GM19351 (cell line): ENCODE measurements around the gene USP49.

Source experiments
- ATAC-seq: cut with Tn5 transposase; IDR thresholded peaks from one replicate; pipeline ENCODE4 v1.9.1; 2021; ENCODE audit warnings: mild to moderate bottlenecking, moderate library complexity; ENCODE audit not compliant: unreplicated experiment

USP49 gene

DNA sequence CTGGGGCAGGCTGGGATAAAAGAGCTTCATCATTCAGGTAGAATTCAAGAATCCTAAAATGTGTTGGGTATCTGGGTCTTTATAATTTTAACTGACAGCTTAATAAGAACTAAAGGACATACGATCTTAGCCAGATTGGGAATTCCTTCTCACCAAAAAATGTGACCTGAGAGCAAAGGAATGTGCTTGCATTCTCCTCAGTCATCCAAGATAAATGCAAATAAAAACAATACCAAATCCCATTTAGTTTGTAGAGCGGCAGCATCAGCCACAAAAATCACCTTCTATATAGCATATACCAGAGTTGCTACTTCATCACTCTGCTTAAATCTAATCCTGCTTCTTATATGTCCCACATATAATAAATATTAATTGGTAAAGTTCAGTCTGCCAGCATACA lies 16.9 kb downstream of the USP49 start:
- no peak for ATAC-seq

GRCh38 chr6:41877051-41877680 lies 18.0 kb downstream of the USP49 start:
- ATAC-seq: no peak

DNA sequence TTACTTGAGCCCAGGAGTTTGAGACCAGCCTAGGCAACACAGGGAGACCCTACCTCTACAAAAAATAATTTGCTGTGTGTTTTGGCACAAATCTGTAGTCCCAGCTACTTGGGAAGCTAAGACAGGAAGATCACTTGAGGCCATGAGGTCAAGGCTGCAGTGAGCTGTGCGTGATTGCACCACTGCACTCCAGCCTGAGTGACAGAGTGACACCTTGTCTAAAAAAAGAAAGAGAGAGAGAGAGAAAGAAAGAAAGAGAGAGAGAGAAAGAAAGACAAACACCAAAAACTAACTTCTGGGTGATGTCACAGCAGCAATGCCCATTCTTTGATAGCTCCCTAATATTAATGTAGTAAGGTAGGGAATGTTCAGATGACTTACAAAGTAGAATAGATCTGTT lies 20.4 kb downstream of the USP49 start:
- ATAC-seq: no peak

- no peak for ATAC-seq
Observed at GRCh38 chr6:41872147-41872546, 23.0 kb downstream of the USP49 start.

DNA sequence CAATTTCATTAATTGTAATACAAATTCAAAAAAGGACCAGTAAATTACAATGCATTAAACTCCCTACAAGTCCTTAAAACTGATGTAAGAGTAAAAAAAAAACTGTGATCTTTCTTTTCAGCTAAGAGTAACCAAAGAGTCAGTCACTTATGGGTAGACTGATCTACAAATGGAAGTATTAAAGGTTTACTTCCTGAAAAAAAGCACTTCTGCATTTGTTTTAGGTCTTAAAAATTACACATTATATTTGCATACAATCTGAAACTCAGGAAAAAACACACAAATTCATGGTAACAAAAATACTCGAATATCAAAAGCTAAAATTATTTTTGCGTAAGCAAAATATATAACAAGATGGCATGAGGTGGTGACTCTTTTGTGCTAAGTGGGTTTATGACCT lies 23.5 kb downstream of the USP49 start:
- ATAC-seq: no peak

DNA sequence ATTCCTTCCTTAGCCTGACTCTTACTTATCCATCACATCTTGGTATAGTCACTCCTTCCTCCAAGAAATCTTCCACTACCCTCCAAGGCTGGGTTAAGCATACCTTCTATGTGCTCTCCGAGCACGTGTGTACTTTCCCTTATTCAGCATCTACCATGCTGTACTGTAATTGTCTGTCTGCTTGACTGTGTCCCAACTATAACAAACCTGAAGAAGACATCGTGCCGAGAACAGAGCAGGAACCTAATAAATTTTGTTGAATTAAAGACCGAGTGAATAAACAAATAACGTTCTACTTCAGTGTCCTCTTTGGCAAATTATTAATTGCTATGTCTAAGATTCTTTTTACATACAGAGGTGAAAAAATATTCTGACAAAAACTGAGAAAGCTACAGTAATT lies 35.8 kb downstream of the USP49 start:
- ATAC-seq: no peak

DNA sequence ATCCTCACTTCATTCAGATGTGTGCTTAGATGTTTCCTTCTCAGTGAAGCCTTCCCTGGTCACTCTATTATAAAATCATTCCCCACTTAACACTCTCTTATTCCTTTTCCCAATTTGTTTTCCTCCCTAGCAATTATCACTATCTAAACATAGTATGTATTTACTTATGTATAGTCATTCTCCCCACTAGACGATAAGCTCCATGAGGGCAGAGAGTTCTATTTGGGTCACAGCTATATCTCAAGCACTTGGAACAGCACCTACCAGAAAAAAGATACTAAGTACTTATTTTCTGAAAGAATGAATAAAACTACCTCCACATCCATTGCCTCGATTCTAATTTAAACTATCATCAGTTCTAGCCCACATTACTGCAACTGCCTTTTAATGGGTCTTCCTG lies 36.5 kb downstream of the USP49 start:
- no peak for ATAC-seq

DNA sequence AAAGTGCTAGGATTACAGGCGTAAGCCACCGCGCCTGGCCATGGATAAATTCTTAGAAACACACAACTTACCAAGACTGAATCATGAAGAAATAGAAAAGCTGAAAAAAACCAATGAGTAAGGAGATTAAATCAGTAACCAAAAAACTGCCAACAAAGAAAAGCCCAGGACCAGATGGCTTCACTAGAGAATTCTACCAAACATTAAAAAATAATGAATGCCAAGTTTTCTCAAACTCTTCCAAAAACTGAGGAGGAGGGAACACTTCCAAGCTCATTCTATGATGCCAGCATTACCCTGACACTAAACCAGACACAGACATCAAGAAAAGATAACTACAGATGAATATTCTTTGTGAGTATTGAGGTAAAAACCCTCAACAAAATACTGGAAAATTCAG lies 44.3 kb downstream of the USP49 start:
- ATAC-seq: no peak

GRCh38 chr6:41846666-41847237 lies 48.4 kb downstream of the USP49 start:
- ATAC-seq: no peak

- ATAC-seq: no peak
Observed at GRCh38 chr6:41843178-41843577, 52.0 kb downstream of the USP49 start.

DNA sequence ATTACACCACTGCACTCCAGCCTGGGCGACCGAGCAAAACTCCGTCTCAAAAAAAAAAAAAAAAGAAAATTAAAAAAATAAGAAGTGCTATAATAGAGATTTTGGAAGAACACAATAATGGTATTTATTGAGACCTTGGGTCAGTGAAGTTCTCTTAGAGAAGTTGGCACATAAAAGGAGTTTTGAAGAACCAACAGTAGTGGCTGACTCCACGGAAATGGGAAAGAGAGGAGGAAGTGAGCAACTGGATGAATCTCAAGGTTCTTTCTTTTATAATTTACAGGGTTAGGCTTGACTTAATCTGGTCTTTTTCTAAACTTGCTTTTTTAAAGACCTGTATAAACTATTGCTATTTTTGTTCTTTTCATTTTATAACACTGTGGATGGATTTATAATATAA lies 54.8 kb downstream of the USP49 start:
- no peak for ATAC-seq

GRCh38 chr6:41836660-41837052 lies 58.5 kb downstream of the USP49 start:
- ATAC-seq: no peak

- ATAC-seq: no peak
Observed at GRCh38 chr6:41836022-41836659, 59.0 kb downstream of the USP49 start.

DNA sequence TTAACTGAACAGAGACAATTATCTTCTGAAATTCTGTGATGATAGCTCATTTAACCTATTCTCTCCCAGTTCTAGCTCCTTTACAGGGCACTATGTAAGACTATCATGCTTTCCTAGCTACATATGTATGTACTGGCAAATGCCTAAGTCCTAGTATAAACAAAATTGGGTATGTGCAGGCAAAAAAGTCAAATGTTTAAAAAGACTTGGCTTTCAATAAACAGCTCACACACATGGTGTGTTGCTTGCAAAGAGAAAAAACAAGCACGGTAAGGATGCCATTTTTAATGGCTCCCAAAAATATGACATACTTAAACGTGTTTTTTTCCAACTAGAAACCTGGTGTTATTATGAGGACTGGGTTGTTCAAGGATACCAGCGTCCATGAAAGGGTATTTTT lies 62.9 kb downstream of the USP49 start:
- no peak for ATAC-seq

GRCh38 chr6:41826343-41827022 lies 68.7 kb downstream of the USP49 start:
- ATAC-seq: no peak

- no peak for ATAC-seq
Observed at GRCh38 chr6:41824571-41825569, 70.3 kb downstream of the USP49 start.

- no peak for ATAC-seq
Observed at GRCh38 chr6:41823178-41823577, 72.0 kb downstream of the USP49 start.

GRCh38 chr6:41822021-41822420 lies 73.2 kb downstream of the USP49 start:
- no peak for ATAC-seq

GRCh38 chr6:41821266-41821665 lies 73.9 kb downstream of the USP49 start:
- ATAC-seq: no peak

DNA sequence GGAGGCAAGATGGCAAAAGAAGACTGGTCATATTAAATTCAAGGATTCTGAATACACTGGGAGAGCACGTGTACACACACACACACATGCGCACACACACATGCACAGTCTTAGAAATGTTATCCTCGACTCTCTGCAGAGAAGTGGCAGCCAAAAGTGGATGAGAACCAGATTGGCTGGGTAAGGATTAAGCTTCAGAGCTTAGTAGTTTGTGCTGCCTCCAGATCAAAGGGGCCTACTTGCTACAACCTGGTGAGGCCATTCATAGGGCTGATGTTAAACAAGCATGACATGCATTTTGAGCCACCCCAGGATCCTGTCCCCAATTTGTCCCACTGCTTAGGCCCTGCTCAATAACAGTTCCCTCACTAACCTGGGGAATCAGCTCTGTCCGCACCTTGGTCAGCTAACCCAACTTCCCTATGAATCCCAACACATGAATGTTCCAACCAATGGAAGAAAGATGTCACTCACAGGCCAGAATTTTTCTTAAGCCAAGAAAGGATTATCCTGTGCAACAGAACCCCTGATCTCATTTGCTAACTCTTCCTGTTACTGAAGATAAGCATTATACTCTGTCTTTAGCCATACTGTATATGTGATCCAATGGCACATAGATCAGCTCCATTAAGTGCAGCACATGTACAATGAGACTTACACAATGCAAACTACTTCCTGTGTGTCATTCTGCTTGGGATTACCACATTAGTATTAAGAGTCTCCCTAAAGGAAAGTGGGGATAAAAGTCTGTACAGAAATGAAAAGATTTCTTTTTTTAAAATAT lies 76.7 kb downstream of the USP49 start:
- ATAC-seq: no peak
